ENCODE data around the gene CEP170. TPM values are rescaled to one million over a fixed set of nuclear protein-coding genes. Genes with fewer than 3 reads are reported as not detected.

CEP170 gene
- total RNA-seq, 1 experiment from 2014 or later = 29.5 TPM

DNA sequence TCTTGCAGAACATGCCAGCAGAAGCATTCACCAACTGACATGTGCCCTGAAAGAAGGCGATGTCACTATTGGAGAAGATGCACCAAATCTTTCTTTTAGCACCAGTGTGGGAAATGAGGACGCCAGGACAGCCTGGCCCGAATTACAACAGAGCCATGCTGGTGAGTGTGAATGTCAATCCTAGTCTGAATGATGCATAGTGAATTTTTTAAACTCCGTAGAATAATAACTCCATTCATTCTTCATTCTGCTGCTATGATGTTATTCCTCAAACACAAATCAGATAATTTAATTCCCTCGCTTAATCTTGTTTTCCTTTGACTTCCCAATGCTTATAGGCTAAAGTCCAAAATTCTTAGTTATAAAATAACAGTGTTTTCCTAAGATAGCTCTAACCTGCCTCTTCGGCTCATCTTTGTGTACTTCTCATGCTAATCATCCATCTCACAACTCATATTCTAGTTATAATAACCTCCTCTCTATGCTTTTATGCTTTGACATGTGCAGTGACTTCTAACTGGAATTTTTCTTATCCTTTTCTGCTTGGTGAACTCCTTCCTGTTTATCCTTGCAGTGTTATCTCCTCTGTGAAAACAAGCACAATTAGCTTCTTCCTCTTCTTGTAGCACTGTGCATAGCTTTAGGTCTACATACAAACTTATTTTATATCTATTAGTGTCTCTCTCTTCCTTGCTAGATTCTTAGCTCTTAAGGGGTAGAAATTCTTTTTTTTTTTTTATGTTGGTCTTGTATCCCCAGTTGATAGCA, 15.2 kb upstream of the CEP170 start:
- in situ Hi-C loops (cut with HindIII; ENCODE audit: low pct_unique_long_range_greater_than_20kb, low sequenced_read_pairs) = no loop called here
- DNase-seq (ENCODE audit: low read depth) = no peak

DNA sequence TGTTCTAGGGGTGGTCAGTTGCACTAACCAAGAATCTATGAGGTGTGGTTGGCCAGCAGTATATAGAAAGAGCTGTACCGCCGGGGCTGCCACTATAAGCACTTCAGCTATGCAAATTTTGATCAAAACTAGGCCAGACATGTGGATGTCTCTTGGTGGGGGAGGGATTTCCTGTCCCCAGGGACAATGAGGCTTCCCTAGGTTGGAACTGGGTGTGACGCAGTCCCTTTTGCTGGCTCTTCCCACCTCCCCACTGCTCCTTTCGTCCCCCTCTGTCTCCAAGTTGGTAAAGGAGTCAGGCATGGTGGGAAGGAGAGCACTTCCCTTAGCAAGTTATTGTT, 14.3 kb upstream of the CEP170 start:
- no peak for DNase-seq (ENCODE audit: low read depth)
- in situ Hi-C loops (cut with HindIII; ENCODE audit: low pct_unique_long_range_greater_than_20kb, low sequenced_read_pairs) = no loop called here

DNA sequence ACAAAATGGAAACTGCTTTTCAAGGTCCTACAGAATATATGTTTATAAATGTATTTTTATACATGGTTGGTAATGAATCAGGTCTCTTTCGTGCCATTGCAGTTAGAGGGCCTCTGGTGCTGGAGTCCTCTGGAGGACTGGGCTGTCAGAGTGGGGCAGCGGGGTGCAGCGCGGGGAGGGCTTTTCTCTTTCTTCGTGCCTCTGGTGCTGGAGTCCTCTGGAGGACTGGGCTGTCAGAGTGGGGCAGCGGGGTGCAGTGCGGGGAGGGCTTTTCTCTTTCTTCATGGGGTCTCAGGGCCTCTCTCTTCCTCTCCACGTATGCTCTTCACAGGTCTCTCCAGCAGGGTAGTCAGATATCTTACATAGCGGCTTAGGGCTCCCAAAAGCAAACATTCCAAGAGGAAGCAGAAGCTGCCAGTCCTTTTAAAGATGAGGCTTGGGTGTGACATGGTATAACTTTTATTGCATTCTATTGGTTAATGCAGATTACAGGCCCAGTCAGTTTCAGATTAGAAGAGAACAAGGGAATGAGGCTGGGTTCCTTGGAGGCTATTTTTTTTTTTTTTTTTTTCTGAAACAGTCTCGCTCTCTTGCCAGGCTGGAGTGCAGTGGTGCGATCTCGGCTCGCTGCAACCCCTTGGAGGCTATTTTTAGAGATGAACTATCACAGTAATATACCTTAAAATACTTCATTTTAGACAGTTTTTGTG, 13.8 kb upstream of the CEP170 start:
- in situ Hi-C loops (cut with HindIII; ENCODE audit: low pct_unique_long_range_greater_than_20kb, low sequenced_read_pairs) = no loop called here
- DNase-seq (ENCODE audit: low read depth) = no peak

DNA sequence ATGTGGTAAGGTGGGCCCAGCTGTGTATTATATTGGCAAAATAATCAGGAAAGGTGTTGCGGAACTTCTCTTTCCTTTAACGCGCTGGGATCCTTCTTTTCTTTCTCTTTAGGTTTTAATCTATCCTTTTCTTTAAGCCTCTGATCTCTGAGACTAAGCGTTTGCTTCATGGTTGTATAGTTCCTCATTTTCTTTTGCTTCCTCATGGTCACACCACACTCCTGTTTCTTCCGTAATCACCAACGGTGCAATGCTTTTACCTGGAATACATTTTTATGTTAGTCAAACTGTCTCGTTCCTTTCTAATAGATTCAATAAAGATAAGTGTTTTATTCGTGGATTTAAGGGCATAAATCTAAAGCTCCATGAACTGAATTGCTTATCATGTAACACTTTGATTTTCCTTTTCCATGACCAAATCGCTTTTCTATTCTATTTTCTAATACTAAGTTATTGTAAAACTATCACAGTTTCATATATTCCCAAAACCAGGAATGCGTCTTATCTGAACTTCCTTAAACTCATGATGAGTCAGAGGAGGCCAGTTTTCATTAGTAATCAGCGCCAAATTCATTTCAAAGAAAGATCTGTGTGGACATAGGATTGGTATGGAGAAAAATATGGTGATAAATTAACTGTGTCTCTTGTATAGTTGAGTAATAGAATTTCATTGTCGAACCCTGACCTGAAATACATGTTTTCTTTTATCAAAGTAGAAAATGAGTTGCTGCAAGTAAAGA, 13.0 kb upstream of the CEP170 start:
- in situ Hi-C loops (cut with HindIII; ENCODE audit: low pct_unique_long_range_greater_than_20kb, low sequenced_read_pairs) = no loop called here
- no peak for DNase-seq (ENCODE audit: low read depth)

DNA sequence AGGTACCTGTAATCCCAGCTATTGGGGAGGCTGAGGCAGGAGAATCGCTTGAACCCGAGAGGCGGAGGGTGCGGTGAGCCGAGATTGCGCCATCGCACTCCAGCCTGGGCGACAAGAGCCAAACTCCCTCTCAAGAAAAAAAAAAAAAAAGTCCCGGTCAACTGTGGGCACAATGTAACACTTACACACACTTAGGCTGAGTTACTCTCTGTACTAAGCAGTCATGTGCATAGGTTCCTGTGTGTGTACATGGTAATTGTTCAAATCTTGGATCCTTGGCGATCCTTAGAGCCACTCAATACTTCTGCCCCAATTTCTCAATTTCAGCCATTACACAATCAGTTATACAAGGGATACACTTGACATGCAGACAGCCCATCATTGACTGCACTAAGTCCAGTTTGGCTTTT, 12.4 kb upstream of the CEP170 start:
- no peak for DNase-seq (ENCODE audit: low read depth)
- in situ Hi-C loops (cut with HindIII; ENCODE audit: low pct_unique_long_range_greater_than_20kb, low sequenced_read_pairs) = no loop called here

DNA sequence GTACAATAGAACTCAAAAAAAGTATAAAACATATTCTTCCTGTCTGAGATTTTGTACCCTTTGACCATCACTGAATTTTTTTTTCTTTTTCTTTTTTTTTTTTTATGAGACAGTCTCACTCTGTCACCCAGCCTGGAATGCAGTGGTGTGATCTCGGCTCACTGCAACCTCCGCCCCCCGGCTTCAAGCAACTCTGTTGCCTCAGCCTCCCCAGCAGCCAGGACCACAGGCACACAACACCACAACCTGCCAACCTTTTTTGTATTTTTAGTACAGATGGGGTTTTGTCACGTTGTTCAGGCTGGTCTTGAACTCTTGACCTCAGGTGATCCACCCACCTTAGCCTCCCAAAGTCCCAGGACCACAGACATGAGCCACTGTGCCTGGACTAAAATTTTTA, 11.2 kb upstream of the CEP170 start:
- in situ Hi-C loops (cut with HindIII; ENCODE audit: low pct_unique_long_range_greater_than_20kb, low sequenced_read_pairs) = no loop called here
- DNase-seq (ENCODE audit: low read depth) = no peak

DNA sequence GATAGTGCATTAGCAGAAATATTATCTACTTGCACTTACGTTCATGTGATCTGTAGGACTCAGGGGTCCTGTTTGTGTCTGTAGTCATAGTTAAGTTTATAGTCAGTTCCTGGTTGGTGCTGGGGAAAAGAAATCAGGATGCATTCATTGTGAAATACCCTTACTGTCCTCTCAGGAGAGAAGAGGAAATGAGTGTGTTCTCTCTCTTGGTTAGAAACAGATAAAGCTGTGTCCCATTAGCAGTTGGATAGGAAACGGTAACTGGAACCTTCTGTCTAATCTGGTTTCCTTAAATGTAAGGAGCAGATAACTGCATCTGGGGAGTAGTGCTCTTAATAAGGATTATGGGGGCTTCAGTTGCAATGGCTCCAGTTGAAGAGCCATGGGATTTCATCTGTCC, 9.6 kb upstream of the CEP170 start:
- in situ Hi-C loops (cut with HindIII; ENCODE audit: low pct_unique_long_range_greater_than_20kb, low sequenced_read_pairs) = no loop called here

DNA sequence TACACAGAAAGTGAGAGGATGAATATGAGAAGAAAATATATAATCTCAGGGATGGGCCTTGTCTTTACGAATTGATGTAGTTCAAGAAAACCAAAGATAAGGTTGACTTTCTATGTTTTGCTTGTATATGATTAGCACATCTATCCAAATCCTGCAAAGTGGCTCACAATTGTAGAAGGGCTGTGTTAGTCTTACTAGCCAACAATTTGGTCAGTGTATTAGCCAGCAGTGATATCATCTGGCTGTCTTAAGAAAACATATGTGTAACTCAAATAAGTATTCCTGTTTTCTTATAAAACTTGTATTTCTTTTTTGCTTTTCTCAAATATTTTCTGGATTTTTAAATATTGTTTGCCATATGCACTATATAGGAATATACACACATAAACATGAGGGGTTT, 6.3 kb upstream of the CEP170 start:
- in situ Hi-C loops (cut with HindIII; ENCODE audit: low pct_unique_long_range_greater_than_20kb, low sequenced_read_pairs) = no loop called here
- no peak for DNase-seq (ENCODE audit: low read depth)

More for the DNA sequence above, 9.6 kb upstream of the CEP170 start:
- DNase-seq (ENCODE audit: low read depth) = no peak

DNA sequence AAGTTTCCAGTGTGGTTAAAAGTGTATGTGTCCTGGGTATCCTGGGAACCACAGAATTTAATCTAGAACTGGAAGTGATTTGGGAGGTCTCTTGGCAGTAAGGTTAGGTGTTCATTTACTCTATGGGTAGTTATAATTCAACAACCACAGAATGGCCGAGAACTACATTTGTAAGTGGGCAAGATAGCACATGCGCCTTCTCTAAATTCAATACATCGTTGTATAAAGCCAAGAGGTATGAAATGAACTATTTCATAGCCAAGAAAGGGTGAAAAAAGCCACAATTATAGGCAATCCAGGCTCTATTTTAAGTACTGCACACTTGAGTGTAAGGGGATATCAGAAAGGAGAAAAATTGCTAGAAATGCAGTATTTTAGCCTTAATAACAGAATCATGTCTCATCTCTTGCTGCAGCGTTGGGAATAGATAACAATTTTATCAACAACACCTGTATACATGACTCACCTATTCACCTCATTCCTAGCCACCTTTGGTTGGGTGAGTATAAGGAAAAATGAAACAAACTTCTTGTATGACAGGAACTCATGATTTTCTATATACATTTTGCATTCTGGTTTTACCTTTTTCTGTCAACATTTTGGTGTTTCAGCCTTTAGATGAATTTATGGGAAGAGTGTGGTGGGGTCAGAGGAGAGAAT, 5.3 kb upstream of the CEP170 start:
- no peak for DNase-seq (ENCODE audit: low read depth)

DNA sequence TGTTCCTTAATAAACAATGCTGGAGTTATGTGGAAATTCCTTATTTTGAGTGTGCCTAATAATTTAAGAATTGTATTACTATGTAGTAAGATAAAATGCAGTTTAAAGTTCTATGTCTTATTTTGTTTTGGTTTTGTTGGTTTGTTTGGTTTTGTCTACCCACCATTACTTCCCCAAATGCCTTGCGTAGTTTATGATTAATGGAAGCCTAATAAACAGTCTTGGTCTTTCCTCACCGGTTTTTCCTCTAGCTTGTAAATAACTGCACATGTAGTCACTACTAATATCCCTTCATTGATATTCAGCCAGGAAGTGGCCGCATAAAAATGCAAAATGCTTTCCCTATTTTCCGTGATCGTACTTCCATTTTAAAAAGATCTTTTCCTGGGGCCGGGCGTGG, 3.6 kb upstream of the CEP170 start:
- no peak for DNase-seq (ENCODE audit: low read depth)
- in situ Hi-C loops (cut with HindIII; ENCODE audit: low pct_unique_long_range_greater_than_20kb, low sequenced_read_pairs) = no loop called here

More for the DNA sequence above, 5.3 kb upstream of the CEP170 start:
- in situ Hi-C loops (cut with HindIII; ENCODE audit: low pct_unique_long_range_greater_than_20kb, low sequenced_read_pairs) = no loop called here

DNA sequence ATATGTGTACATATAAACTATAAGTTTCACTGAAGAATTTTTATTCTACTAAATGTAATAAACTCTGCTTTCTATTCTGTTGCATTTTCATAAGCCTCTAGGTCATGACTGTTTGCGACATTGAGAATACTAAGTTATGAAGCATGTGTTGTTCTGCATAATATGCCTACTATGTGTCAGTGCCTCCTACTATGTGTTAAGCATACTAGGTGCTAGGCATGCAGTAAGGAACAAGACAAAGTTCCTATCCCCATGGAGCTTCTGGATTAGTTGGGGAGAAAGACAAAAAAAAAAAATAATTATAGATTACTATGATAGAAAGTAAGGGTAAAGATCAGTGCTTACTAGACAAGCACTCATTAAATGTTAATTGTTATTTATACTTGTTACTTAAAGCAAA, 2.1 kb upstream of the CEP170 start:
- in situ Hi-C loops (cut with HindIII; ENCODE audit: low pct_unique_long_range_greater_than_20kb, low sequenced_read_pairs) = no loop called here
- DNase-seq (ENCODE audit: low read depth) = no peak

DNA sequence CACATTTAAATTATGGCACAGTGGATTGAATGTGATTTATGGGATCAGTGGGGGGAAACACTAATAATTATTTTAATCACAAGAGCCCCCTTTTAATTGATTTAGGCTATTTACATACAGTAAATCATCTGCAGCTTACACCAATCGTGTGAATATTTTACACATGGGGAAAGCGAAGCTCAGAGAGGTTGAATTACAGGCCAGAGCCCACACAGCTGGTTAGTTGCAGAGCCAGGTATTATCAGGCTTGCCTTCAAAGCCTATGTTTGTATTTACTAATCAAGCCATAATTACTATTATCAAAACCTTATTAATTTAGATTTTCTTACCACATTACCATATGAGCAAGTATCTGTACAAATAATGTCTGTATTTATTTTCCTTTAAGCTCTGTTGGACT, 1.5 kb upstream of the CEP170 start:
- DNase-seq (ENCODE audit: low read depth) = no peak
- in situ Hi-C loops (cut with HindIII; ENCODE audit: low pct_unique_long_range_greater_than_20kb, low sequenced_read_pairs) = no loop called here

DNA sequence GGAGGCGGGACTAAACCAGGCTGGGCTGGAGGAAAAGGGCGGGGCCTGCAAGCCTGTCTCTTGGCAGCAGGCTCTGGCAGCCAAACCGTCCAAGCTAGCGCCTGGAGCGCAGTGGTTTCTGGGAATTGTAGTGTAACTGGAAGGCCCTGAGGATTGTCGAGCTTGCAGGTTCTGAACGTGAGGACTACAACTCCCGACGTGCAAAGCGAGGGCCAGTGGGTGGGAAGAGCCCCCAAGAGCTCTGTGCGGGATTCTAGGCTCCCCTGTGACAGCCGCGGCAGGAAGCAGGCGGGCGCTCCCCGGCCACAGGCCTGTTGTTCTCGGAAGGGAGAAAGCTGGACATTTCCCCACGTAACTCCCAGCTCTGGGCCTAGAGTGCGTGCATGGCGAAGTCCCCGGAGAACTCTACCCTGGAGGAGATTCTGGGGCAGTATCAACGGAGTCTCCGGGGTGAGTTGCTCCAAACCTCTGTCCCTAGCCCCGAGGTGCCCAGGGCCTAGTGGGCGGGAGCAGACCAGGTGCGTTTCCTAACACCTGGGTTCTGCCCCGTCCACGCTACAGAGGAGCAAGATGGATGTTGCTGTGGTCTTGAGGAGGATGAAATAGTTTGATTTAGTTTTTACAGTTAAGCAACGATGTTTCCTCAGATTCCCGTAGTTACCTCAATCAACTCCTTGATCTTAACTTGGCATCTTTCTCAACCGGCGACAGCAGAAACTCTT, 871 bp upstream of the CEP170 start, which contains the start of gene SDCCAG8:
TSS of gene SDCCAG8 (plus strand) at position 251 of the 722 bp plus-strand sequence. CDS start at position 384, 133 bp downstream.
- in situ Hi-C loops (cut with HindIII; ENCODE audit: low pct_unique_long_range_greater_than_20kb, low sequenced_read_pairs) = no loop called here
- DNase-seq (ENCODE audit: low read depth) = peak; percentile 98

DNA sequence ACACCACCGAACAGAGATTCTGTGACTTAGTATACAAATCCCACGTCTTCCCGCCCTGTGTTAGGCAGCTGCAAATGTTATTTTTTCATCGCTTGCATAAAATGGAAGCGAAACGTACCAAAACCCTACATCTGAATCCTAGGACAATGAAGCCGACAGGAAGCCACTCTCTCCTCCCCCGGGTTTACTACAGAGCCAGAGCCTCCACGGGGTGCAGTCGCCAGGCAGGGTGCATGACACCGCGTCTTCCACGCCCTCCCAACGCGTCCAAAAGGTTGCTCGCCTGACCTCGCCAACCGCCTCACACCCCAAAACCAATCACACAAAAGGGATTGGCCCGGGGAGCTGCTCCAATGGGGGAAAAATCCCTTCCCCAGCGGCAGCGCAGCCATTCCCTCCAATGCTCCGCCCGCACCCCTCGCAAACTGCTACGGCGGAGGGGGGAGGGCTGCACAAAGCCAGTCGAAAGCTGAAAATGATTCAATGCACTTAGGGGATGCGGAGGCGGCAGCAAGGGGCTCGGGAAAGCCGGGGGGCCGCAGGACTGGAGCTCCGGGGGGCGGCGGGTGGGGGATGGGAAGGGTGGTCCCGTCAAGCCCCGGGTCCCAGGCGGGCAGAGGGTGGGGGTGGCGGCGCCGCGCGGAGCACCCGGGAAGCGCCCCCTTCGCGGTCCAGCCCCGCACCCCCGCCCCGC, 701 bp downstream of the CEP170 start:
- DNase-seq (ENCODE audit: low read depth) = peak; percentile 53
- in situ Hi-C loops (cut with HindIII; ENCODE audit: low pct_unique_long_range_greater_than_20kb, low sequenced_read_pairs) = no loop called here

DNA sequence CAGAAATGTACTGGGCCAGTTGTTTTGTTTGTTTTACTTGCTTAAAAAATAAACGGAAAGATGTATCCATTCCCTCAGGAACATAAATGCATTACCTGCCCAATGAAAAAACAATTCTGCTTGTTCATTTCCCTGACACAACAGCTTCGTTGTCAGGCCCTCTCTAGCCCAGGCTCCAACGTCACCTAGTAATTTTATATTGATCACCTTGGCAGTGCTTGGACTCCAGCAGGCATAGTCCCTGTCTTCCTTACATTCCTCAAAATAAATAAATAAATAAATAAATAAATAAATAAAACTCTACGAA, 1.2 kb downstream of the CEP170 start:
- in situ Hi-C loops (cut with HindIII; ENCODE audit: low pct_unique_long_range_greater_than_20kb, low sequenced_read_pairs) = no loop called here
- DNase-seq (ENCODE audit: low read depth) = no peak

DNA sequence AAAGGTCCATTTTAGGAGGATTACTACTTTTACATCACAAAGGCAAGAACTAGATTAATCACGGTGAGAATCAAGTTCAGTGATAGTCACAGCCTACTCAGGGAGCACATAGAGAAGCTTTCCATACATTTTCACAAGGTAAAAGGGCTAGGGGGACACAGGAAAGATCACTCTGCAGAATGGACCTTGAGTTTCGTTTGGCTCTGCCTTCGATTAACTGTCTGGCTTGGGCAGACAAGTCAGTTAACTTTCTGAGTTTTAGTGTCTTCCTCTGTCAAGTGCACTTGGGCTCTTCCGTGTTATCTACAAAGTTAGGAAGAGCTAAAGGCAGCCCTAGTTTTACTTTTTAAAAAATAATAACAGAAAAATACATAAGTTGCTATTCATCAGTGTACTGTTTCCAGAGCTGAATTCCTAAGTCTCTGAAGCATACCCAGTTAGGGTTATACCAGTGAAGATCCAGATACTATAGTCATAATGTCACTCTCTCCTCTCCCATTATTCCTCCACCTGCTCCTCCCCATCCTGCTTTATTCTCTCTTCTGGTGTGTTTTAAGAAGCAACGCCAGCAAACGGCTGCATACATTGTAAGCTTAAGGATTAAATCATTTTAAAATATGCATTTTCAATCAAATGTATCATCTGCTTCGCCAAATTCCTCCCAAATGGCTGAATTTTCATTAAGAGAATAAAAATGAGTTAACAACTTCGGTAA, 1.7 kb downstream of the CEP170 start:
- DNase-seq (ENCODE audit: low read depth) = peak; percentile 16
- in situ Hi-C loops (cut with HindIII; ENCODE audit: low pct_unique_long_range_greater_than_20kb, low sequenced_read_pairs) = no loop called here

DNA sequence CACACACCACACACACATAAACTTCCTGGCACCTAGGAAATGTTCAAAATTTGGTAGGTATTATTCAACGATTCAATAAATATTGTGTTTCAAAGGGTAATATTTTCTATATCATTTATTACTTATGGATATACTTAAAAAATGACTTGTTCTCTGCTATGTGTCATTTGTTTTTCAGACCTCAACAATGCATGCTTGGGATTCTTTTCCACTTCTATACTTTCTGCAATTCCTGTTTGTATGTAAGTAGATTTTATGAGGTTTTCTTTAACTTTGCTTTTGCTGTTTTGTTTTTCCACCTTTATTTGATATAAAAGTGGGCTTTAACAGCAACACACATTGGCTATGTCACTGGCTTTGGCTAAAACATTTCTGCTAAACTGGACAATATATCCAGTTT, 3.5 kb downstream of the CEP170 start:
- no peak for DNase-seq (ENCODE audit: low read depth)
- in situ Hi-C loops (cut with HindIII; ENCODE audit: low pct_unique_long_range_greater_than_20kb, low sequenced_read_pairs) = no loop called here
